ENCODE data around the gene SIRPD. TPM values are rescaled to one million over a fixed set of nuclear protein-coding genes. Genes with fewer than 3 reads are reported as not detected.

SIRPD gene
- total and polyA plus RNA-seq, 2 donors (not counting 1 experiment from before 2014, with no cell fraction given) = not detected

DNA sequence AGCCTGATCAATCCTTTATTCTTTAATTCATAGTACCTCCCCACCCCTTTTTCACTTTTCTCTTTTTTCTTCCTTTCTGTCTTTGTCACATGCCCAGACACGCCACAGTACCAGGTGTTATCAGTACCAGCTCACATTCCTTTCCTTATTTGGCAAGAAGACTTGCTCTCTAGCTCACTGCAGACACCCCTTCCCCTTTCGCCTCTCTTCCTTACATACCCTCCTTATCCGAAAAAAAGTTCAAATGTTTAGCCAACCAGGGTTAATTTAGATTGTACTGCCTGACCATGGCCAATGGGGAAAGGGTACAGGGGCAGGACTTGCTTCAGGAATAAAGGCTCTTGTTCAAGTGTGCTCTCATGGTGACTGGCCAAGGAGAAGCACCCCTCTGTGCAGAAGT is 57.0 kb downstream of the SIRPD start:
- H3K79me2 ChIP-seq (ENCODE audit: control insufficient read depth, insufficient read depth, low read length) = no peaks in the 10 kb centered on the region
- H3K36me3 ChIP-seq (replicated peaks in 1 of 2; ENCODE audit: control extremely low read depth in 1 of 2, control insufficient read depth in 1 of 2, extremely low read depth in 1 of 2, insufficient read depth in 2 of 2, low read length in 1 of 2) = no peaks in the 10 kb centered on the region
- no peak overlapping the region for H3K9ac ChIP-seq (ENCODE audit: low read length)
- H3K27me3 ChIP-seq (replicated peaks in 1 of 4; ENCODE audit: control extremely low read depth in 1 of 4, control insufficient read depth in 3 of 4, insufficient read depth in 4 of 4, low read length in 3 of 4) = peaks cover 0 to 23% (median 10%) of the 10 kb centered on the region in 4 experiments
- 51% methylated on average over 3 of the region's 3 CpGs for WGBS (ENCODE audit: insufficient coverage)
- H3K27ac Mint-ChIP-seq = no peak overlapping the region
- ChIA-PET POLR2A (no interaction called here), CTCF (interaction anchor here (1.0 kb wide), 1 partner anchor 31 kb away, joined by 4 read pairs; no protein-coding TSS in a partner anchor)
- ATAC-seq (ENCODE audit: low read depth) = no peak
- H3K27ac ChIP-seq (ENCODE audit: low read length in 2 of 2) = no peak overlapping the region
- H3K9me3 ChIP-seq (ENCODE audit: control extremely low read depth in 1 of 3, control insufficient read depth in 2 of 3, insufficient read depth in 1 of 3, low read length in 2 of 3) = peaks cover 0 to 4% (median 3%) of the 10 kb centered on the region in 3 donors
- TF ChIP-seq, protein P1, sequence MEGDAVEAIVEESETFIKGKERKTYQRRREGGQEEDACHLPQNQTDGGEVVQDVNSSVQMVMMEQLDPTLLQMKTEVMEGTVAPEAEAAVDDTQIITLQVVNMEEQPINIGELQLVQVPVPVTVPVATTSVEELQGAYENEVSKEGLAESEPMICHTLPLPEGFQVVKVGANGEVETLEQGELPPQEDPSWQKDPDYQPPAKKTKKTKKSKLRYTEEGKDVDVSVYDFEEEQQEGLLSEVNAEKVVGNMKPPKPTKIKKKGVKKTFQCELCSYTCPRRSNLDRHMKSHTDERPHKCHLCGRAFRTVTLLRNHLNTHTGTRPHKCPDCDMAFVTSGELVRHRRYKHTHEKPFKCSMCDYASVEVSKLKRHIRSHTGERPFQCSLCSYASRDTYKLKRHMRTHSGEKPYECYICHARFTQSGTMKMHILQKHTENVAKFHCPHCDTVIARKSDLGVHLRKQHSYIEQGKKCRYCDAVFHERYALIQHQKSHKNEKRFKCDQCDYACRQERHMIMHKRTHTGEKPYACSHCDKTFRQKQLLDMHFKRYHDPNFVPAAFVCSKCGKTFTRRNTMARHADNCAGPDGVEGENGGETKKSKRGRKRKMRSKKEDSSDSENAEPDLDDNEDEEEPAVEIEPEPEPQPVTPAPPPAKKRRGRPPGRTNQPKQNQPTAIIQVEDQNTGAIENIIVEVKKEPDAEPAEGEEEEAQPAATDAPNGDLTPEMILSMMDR (IDR thresholded peaks at IDR 0.05) = no peak
- TF ChIP-seq EZH2 (IDR thresholded peaks at IDR 0.05; ENCODE audit: borderline replicate concordance, insufficient read depth, low read depth, low read length, poor library complexity, severe bottlenecking) = no peak
- H3K27me3 Mint-ChIP-seq = peaks cover 48% of the 10 kb centered on the region
- H3K9me3 Mint-ChIP-seq (ENCODE audit: insufficient read depth) = no peaks in the 10 kb centered on the region
- H2AFZ ChIP-seq (ENCODE audit: insufficient read depth, low read depth, low read length, poor library complexity, severe bottlenecking) = no peak overlapping the region
- intact Hi-C loops (cut with micrococcal nuclease) = no loop called here
- no peak overlapping the region for H3K4me2 ChIP-seq (replicated peaks; ENCODE audit: low read depth, low read length, poor library complexity, severe bottlenecking)
- H3K4me3 ChIP-seq (ENCODE audit: control extremely low read depth in 1 of 5, extremely low read depth in 1 of 5, insufficient read depth in 1 of 5, low read depth in 2 of 5, low read length in 4 of 5) = no peak overlapping the region
- peaks cover 0 to 3% of the 10 kb centered on the region in 2 donors for H3K4me1 ChIP-seq (ENCODE audit: control insufficient read depth in 2 of 2, insufficient read depth in 2 of 2, low read length in 2 of 2)
- no peaks in the 10 kb centered on the region for H4K20me1 ChIP-seq (ENCODE audit: control insufficient read depth, insufficient read depth, low read length, poor library complexity, severe bottlenecking)
- no peak for DNase-seq
- no peak overlapping the region for H3K4me3 Mint-ChIP-seq
- H3K4me1 Mint-ChIP-seq = peaks cover 2% of the 10 kb centered on the region

- H4K20me1 ChIP-seq (ENCODE audit: control insufficient read depth, insufficient read depth, low read length, poor library complexity, severe bottlenecking) = no peaks in the 10 kb centered on the region
- no peak overlapping the region for H3K4me2 ChIP-seq (replicated peaks; ENCODE audit: low read depth, low read length, poor library complexity, severe bottlenecking)
- no peak overlapping the region for H3K9ac ChIP-seq (ENCODE audit: low read length)
- no peak overlapping the region for H2AFZ ChIP-seq (ENCODE audit: insufficient read depth, low read depth, low read length, poor library complexity, severe bottlenecking)
- H3K9me3 ChIP-seq (ENCODE audit: control extremely low read depth in 1 of 3, control insufficient read depth in 2 of 3, insufficient read depth in 1 of 3, low read length in 2 of 3) = peaks cover 0 to 4% (median 3%) of the 10 kb centered on the region in 3 donors
- H3K36me3 ChIP-seq (replicated peaks in 1 of 2; ENCODE audit: control extremely low read depth in 1 of 2, control insufficient read depth in 1 of 2, extremely low read depth in 1 of 2, insufficient read depth in 2 of 2, low read length in 1 of 2) = no peaks in the 10 kb centered on the region
- no peaks in the 10 kb centered on the region for H3K9me3 Mint-ChIP-seq (ENCODE audit: insufficient read depth)
- POLR2A ChIA-PET = no interaction called here
- peaks cover 2 to 6% of the 10 kb centered on the region in 2 donors for H3K4me1 ChIP-seq (ENCODE audit: control insufficient read depth in 2 of 2, insufficient read depth in 2 of 2, low read length in 2 of 2)
- H3K27ac Mint-ChIP-seq = no peak overlapping the region
- DNase-seq (no peak), ATAC-seq (ENCODE audit: low read depth) (no peak)
- peaks cover 0 to 20% (median 10%) of the 10 kb centered on the region in 4 experiments for H3K27me3 ChIP-seq (replicated peaks in 1 of 4; ENCODE audit: control extremely low read depth in 1 of 4, control insufficient read depth in 3 of 4, insufficient read depth in 4 of 4, low read length in 3 of 4)
- H3K79me2 ChIP-seq (ENCODE audit: control insufficient read depth, insufficient read depth, low read length) = no peaks in the 10 kb centered on the region
- intact Hi-C loops (cut with micrococcal nuclease) = no loop called here
- TF ChIP-seq, protein P1 (IDR thresholded peaks at IDR 0.05) = no peak
- no peak for TF ChIP-seq EZH2 (IDR thresholded peaks at IDR 0.05; ENCODE audit: borderline replicate concordance, insufficient read depth, low read depth, low read length, poor library complexity, severe bottlenecking)
- H3K27ac ChIP-seq (ENCODE audit: low read length in 2 of 2) = no peak overlapping the region
- peaks cover 45% of the 10 kb centered on the region for H3K27me3 Mint-ChIP-seq
- CTCF ChIA-PET = interaction anchor here (0.9 to 1.0 kb wide), 2 partner anchors 13 to 31 kb away, joined by 3 to 4 read pairs; no protein-coding TSS in a partner anchor
- WGBS (ENCODE audit: insufficient coverage) = 100% methylated on average over 5 of the region's 8 CpGs
- peaks cover 7% of the 10 kb centered on the region for H3K4me1 Mint-ChIP-seq
- no peak overlapping the region for H3K4me3 Mint-ChIP-seq
- no peak overlapping the region for H3K4me3 ChIP-seq (ENCODE audit: control extremely low read depth in 1 of 5, extremely low read depth in 1 of 5, insufficient read depth in 1 of 5, low read depth in 2 of 5, low read length in 4 of 5)
Measured at GRCh38 chr20:1499528-1500420, 57.7 kb downstream of the SIRPD start.
